HG03520 (cell line): ENCODE data around the gene CT45A8.
"Not testable (repeated sequence)": the region's sequence is repeated elsewhere in the genome, so short reads cannot be mapped to it uniquely, and the experiment has no call there.

ENCODE experiments used
- ATAC-seq: cut with Tn5 transposase; IDR thresholded peaks from one replicate; pipeline ENCODE4 v1.9.1; 2021; ENCODE audit warnings: mild to moderate bottlenecking, moderate library complexity; ENCODE audit not compliant: unreplicated experiment

The CT45A8 gene, protein sequence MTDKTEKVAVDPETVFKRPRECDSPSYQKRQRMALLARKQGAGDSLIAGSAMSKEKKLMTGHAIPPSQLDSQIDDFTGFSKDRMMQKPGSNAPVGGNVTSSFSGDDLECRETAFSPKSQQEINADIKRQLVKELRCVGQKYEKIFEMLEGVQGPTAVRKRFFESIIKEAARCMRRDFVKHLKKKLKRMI

GRCh38 chrX:135854438-135854837 lies at the start of gene CT45A8:
Gene CT45A8, minus strand, starts transcription at chrX:135854538. Its CDS starts 3,755 bp downstream, at chrX:135850783.
- ATAC-seq, result not testable (repeated sequence)

DNA sequence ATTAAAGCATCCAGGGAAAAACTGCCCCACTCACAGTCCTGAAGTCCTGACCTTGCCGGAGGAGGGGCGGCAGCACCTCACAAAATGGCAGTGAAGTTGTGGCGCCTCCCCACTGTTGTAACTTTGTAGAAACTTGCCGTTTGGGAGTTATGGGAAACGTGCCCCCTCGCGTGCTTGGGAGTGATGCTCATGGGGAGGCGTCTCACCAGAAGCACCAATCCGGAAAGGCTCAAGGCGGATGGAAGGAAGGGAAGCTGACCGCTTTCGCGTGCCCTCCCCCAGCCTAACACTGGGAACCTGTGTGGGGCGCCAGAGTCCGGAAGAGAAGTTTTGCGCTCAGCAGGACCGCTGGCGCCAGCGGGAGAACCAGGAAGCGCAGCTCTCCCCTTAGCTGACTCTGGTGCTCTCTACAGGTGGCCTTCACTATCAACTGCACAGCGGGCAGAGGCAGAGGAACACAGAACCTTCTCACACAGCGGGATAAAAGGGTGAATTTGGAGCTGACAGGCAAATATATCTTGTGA lies 39.0 kb upstream of the CT45A8 start, which contains the start of the genes CT45A10 and SAGE1:
Gene CT45A10 (minus strand): TSS at position 151 of the 524 bp plus-strand sequence. CDS start 8,100 bp downstream, outside the sequence.
Gene SAGE1 (plus strand): TSS at position 423 of the 524 bp plus-strand sequence. CDS start 2,527 bp downstream, outside the sequence.
- ATAC-seq, result no peak

DNA sequence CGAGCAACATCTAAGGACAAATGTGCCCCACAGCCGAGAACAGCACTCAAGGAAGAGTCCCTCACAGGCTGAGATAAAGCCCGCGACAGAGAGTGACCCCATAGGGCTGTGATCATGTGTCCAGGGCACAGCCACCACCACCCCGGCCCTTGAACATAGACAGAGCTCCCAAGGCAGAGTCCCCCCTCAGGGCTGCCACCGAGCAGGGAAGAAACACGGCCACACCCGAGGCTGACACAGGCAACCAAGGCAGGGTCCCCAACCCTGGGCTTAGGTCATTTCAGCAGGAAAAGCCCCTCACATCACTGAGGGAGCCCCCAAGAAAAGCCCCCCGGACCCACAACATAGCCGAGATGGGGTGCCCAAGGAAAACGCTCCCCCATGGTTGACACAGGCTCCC lies 38.4 kb upstream of the CT45A8 start:
- ATAC-seq, result no peak

DNA sequence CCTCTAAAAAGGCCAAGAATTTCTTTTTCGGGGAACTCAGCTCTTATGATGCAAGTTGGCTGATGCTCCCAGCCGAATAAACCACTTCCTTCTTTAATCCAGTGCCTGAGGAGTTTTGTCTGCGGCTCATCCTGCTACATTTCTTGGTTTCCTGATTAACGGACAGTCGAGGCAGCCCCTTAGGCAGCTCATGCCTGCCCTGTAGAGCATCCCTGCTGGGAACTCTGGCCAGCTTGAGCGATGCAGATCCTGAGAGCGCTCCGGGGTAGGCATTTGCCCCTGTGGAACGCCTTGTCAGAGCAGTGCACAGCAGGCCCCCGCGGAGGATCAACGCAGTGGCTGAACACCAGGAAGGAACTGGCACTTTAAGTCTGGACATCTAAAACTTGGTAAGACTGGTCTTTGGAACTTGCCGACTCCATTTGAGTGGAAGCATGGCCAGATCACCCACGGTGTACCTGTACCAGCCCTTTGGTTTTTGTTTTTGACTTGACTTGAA lies 35.8 kb upstream of the CT45A8 start:
- ATAC-seq, result no peak

DNA sequence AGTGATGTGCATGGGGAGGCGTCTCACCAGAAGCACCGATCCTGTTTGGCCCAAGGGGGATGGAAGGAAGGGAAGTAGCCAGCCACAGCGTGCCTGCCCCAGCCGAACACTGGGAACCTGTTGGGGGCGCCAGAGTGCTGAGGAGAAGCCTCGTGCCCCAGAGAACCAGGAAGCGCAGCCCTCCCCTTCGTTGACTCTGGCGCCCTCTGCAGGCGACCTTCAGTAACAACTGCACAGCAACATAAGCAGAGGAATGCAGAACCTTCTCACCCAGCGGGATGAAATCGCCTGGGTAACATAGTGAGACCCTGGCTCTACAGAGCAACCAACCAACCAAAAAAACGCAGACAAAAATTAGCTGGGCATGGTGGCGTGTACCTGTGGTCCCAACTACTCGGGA lies 34.6 kb upstream of the CT45A8 start:
- not testable (repeated sequence) for ATAC-seq

DNA sequence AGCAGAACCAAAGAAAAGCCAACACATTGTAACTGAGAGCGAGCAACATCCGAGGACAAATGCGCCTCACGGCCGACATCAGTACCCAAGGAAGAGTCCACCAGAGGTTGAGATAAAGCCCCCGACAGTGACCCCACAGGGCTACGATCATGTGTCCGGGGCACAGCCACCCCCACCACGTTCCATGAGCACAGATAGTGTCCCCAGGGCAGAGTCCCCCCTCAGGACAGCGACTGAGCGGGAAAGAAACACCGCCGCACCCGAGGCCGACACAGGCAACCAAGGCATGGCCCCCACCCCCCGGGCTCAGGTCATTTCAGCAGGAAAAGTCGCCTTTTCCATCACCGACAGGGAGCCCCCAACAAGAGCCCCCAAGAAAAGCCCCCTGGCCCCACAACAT lies 33.9 kb upstream of the CT45A8 start:
- ATAC-seq, result not testable (repeated sequence)

DNA sequence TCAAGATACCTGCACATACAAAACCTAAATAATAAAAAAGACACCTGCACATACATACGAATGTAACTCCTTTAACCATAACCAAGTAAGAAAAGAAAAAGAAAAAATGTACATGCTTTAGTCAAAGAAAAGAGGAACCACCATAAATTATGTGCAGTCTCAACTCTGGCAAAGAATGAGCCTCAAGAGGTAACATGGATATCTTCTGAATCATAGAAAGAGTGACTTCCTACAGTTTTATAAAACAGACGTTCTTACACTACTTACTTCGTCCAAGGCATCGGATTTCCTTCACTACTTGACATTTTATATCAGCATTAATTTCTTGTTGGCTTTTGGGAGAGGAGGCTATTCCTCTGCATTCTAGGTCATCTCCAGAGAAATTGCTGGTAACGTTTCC lies 28.4 kb upstream of the CT45A8 start:
- not testable (repeated sequence) for ATAC-seq

DNA sequence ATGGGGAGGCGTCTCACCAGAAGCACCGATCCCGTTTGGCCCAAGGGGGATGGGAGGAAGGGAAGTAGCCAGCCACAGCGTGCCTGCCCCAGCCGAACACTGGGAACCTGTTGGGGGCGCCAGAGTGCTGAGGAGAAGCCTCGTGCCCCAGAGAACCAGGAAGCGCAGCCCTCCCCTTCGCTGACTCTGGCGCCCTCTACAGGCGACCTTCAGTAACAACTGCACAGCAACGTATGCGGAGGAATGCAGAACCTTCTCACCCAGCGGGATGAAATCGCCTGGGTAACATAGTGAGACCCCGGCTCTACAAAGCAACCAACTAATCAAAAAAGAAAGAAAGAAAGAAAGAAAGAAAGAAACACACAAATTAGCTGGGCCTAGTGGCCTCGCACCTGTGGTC lies 17.4 kb upstream of the CT45A8 start, which contains the start of gene CT45A9:
Gene CT45A9 (minus strand): TSS at position 101 of the 400 bp plus-strand sequence. CDS start 3,751 bp downstream, outside the sequence.
- not testable (repeated sequence) for ATAC-seq

GRCh38 chrX:135837180-135837579 lies 17.2 kb downstream of the CT45A8 start, which contains the start of gene CT45A7:
Gene CT45A7, minus strand, starts transcription at chrX:135837280. Its CDS starts 3,747 bp downstream, at chrX:135833533.
- not testable (repeated sequence) for ATAC-seq

GRCh38 chrX:135819912-135820311 lies 34.4 kb downstream of the CT45A8 start, which contains the start of gene CT45A2:
Gene CT45A2, minus strand, starts transcription at chrX:135820012. Its CDS starts 3,747 bp downstream, at chrX:135816265.
- ATAC-seq, result not testable (repeated sequence)

- ATAC-seq, result not testable (repeated sequence)
These were observed 51.7 kb downstream of the CT45A8 start, which contains the start of gene CT45A6 for GRCh38 chrX:135802687-135803086. Gene CT45A6, minus strand, starts transcription at chrX:135802787. Its CDS starts 3,794 bp downstream, at chrX:135798993.
